DND-41 (cell line): ENCODE results near the gene EPB41L2.

Experiments used
- ATAC-seq: fragments of 200-7000 bp; cut with Tn5 transposase; 3 replicates; pipeline ENCODE4 v1.9.1; 2021; ENCODE audit warnings: low read depth; ENCODE audit not compliant: insufficient read depth
- DNase-seq: peaks from one replicate; pipeline ENCODE4 v3.0.0-alpha.2; 2020
- H2AFZ ChIP-seq: 2 replicates; pipeline ENCODE4 v1.6.0; 2012; ENCODE audit warnings: low read depth, low read length
- H3K27ac ChIP-seq: 2 replicates; pipeline ENCODE4 v1.5.1; 2012; ENCODE audit warnings: low read length, inconsistent platforms
- H3K27me3 ChIP-seq: fragments of 200-600 bp; sonication (generic); 2 replicates; pipeline ENCODE4 v1.6.0; 2012; ENCODE audit warnings: low read length, mild to moderate bottlenecking, inconsistent platforms; ENCODE audit not compliant: insufficient read depth, poor library complexity
- H3K36me3 ChIP-seq: 2 replicates; pipeline ENCODE4 v1.5.1; 2012; ENCODE audit warnings: low read length, inconsistent platforms; ENCODE audit not compliant: insufficient read depth
- H3K4me1 ChIP-seq: 2 replicates; pipeline ENCODE4 v1.5.1; 2012; ENCODE audit warnings: mild to moderate bottlenecking, low read length; ENCODE audit not compliant: insufficient read depth
- H3K4me2 ChIP-seq: 2 replicates; pipeline ENCODE4 v1.6.0; 2012; ENCODE audit warnings: mild to moderate bottlenecking, moderate library complexity, low read length, inconsistent platforms; ENCODE audit not compliant: insufficient read depth
- H3K4me3 ChIP-seq, 2 experiments: fragments of 200-600 bp in 1 of 2; shearing (Covaris generic) in 1 of 2; 2 replicates each; pipeline ENCODE4 v1.5.1; 2012 to 2016; ENCODE audit warnings: inconsistent platforms in 2 of 2, low read length in 2 of 2, mild to moderate bottlenecking in 2 of 2, low read depth in 1 of 2, moderate library complexity in 1 of 2
- H3K79me2 ChIP-seq: 2 replicates; pipeline ENCODE4 v1.6.0; 2012; ENCODE audit warnings: low read length, inconsistent platforms; ENCODE audit not compliant: insufficient read depth
- H3K9ac ChIP-seq: 2 replicates; pipeline ENCODE4 v1.6.0; 2012; ENCODE audit warnings: low read depth, mild to moderate bottlenecking, inconsistent platforms, low read length, moderate library complexity
- H3K9me3 ChIP-seq: 2 replicates; pipeline ENCODE4 v1.5.1; 2012; ENCODE audit warnings: low read length, moderate library complexity, mild to moderate bottlenecking, inconsistent platforms; ENCODE audit not compliant: insufficient read depth, severe bottlenecking
- H4K20me1 ChIP-seq: 2 replicates; pipeline ENCODE4 v1.6.0; 2012; ENCODE audit warnings: low read length; ENCODE audit not compliant: insufficient read depth
- EZH2 ChIP-seq: IDR thresholded peaks from 3 replicates; pipeline ENCODE4 v1.6.1; 2012; ENCODE audit warnings: borderline replicate concordance, low read depth, mild to moderate bottlenecking, moderate library complexity, low read length, inconsistent platforms; ENCODE audit not compliant: severe bottlenecking
- TF ChIP-seq, protein P1 (sequence below): IDR thresholded peaks from 2 replicates; pipeline ENCODE4 v1.5.1; 2012; ENCODE audit warnings: borderline replicate concordance, low read length, moderate library complexity, mild to moderate bottlenecking; ENCODE audit not compliant: poor library complexity, severe bottlenecking; ENCODE audit errors: extremely low read depth

Gene EPB41L2

DNA sequence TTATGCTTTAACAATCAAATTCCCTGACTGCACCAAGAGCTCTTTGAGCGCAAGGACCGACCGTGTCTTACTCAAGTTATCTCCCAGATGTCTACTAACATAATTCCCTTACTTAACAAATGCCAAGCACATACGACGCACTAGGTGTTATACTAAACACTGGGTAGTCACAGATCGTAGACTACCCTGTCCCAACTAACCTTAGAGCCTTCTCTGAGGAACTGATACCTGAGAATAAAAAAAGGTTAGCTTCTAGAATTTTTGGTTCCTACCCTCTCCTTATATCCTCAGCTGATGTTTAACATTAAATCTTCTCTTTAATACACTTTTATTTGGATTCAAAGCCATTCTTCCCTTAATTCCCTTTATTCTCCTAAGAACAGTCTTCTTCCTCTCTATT is 38.5 kb downstream of the EPB41L2 start:
- peaks cover 15% of the 10 kb centered on the region for H4K20me1 ChIP-seq
- H2AFZ ChIP-seq: no peak overlapping the region
- no peak overlapping the region for H3K27ac ChIP-seq
- no peak for TF ChIP-seq EZH2
- TF ChIP-seq, protein P1, sequence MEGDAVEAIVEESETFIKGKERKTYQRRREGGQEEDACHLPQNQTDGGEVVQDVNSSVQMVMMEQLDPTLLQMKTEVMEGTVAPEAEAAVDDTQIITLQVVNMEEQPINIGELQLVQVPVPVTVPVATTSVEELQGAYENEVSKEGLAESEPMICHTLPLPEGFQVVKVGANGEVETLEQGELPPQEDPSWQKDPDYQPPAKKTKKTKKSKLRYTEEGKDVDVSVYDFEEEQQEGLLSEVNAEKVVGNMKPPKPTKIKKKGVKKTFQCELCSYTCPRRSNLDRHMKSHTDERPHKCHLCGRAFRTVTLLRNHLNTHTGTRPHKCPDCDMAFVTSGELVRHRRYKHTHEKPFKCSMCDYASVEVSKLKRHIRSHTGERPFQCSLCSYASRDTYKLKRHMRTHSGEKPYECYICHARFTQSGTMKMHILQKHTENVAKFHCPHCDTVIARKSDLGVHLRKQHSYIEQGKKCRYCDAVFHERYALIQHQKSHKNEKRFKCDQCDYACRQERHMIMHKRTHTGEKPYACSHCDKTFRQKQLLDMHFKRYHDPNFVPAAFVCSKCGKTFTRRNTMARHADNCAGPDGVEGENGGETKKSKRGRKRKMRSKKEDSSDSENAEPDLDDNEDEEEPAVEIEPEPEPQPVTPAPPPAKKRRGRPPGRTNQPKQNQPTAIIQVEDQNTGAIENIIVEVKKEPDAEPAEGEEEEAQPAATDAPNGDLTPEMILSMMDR: no peak
- H3K27me3 ChIP-seq: no peaks in the 10 kb centered on the region
- H3K4me3 ChIP-seq: no peak overlapping the region
- H3K9me3 ChIP-seq: no peaks in the 10 kb centered on the region
- H3K36me3 ChIP-seq: no peaks in the 10 kb centered on the region
- ATAC-seq (no peak), DNase-seq (no peak)
- H3K4me1 ChIP-seq: no peaks in the 10 kb centered on the region
- no peak overlapping the region for H3K9ac ChIP-seq
- H3K79me2 ChIP-seq: peaks cover 85% of the 10 kb centered on the region
- no peak overlapping the region for H3K4me2 ChIP-seq

DNA sequence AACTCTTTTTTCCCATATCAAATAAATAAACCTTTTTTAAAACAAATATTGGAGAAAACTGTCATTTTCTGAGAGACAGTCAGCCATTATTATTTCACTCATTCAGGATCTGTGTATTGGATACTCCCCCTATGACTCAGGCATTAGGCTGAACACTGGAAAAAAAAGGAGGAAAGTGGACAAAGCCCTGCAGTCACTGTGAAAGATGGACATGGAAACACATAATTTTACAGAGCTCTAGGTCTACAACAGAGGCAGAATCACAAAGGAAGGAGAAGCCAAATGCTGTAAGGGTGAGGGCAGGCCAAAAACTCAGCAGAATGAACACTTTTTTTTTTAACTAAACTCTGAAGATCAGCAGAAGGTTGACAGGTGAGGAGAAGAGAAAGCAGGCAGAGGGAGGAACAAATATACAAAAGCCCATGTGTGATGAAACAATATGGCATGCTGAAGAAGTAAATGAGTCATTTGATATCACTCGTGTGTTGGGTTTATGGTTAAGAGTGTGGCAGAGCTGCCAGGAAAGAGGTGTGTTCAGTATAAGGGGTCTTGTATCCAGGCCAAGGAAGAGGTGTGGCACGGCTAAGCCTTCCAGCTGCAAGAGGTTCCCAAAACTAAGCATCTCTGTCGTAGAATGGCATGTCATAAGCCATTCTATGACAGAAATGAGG is 39.1 kb downstream of the EPB41L2 start:
- peak; percentile 39; the same call in 1 of the 3 replicates for ATAC-seq
- peaks cover 79% of the 10 kb centered on the region for H3K79me2 ChIP-seq
- no peak for TF ChIP-seq EZH2
- TF ChIP-seq, protein P1: no peak
- no peak overlapping the region for H3K4me2 ChIP-seq
- H3K9me3 ChIP-seq: no peaks in the 10 kb centered on the region
- no peak overlapping the region for H3K4me3 ChIP-seq
- peaks cover 13% of the 10 kb centered on the region for H4K20me1 ChIP-seq
- DNase-seq: no peak
- no peak overlapping the region for H3K27ac ChIP-seq
- no peak overlapping the region for H3K9ac ChIP-seq
- no peaks in the 10 kb centered on the region for H3K4me1 ChIP-seq
- H2AFZ ChIP-seq: no peak overlapping the region
- no peaks in the 10 kb centered on the region for H3K27me3 ChIP-seq
- no peaks in the 10 kb centered on the region for H3K36me3 ChIP-seq

DNA sequence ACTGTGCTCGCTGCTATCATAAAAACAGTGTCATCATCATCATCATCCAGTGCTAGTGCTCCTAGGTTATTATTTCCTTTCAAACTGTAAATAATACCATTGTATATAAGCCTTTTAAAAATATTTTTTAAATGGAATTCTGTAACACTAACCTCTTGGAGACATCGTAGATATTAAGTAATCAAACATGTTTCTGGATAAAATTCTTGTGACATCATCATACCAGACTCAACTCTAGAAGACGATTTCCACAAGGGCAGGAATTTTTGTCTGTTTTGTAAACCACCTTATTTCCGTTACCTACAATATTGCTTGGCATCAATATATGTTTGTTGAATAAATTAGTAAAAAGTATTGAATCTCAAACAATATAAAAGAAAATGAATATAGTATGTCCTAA is 40.4 kb downstream of the EPB41L2 start:
- H4K20me1 ChIP-seq: peaks cover 18% of the 10 kb centered on the region
- H3K36me3 ChIP-seq: no peaks in the 10 kb centered on the region
- H3K4me2 ChIP-seq: no peak overlapping the region
- H3K27me3 ChIP-seq: no peaks in the 10 kb centered on the region
- TF ChIP-seq, protein P1: no peak
- peaks cover 80% of the 10 kb centered on the region for H3K79me2 ChIP-seq
- H3K9me3 ChIP-seq: no peaks in the 10 kb centered on the region
- no peak overlapping the region for H2AFZ ChIP-seq
- H3K4me3 ChIP-seq: no peak overlapping the region
- ATAC-seq (no peak), DNase-seq (no peak)
- H3K27ac ChIP-seq: no peak overlapping the region
- no peak overlapping the region for H3K9ac ChIP-seq
- no peaks in the 10 kb centered on the region for H3K4me1 ChIP-seq

DNA sequence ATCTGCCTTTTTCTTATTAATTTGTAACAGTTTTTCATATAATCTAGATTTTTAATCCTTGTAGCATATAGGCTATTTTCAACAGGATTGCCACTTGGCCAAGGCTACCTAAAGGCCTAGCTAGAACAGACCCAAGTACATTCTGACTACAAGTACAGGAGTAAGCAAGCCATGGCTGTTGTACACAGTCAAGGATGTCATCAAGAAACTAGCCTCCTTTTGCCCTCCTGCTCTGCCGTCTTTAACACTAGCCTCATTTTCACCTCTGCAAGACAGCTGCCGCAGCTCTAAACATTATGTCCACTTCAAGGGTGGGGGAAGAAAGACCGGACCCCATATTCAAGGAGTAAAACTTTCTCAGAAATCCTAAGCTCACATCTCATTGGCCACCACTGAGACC is 45.1 kb downstream of the EPB41L2 start:
- Histone ChIP-seq H3K4me2 (no peak overlapping the region), H2AFZ (no peak overlapping the region), H4K20me1 (peaks cover 15% of the 10 kb centered on the region; the same call in 1 of the 2 replicates), H3K9me3 (no peaks in the 10 kb centered on the region), H3K4me1 (peaks cover 21% of the 10 kb centered on the region), H3K36me3 (no peaks in the 10 kb centered on the region), H3K27me3 (no peaks in the 10 kb centered on the region), H3K4me3 (no peak overlapping the region), H3K27ac (no peak overlapping the region), H3K79me2 (peaks cover 77% of the 10 kb centered on the region), H3K9ac (no peak overlapping the region)
- ATAC-seq (no peak), DNase-seq (no peak)
- TF ChIP-seq, protein P1: no peak
- TF ChIP-seq EZH2: no peak
